ENCODE results near the gene RRAGC.

DNA sequence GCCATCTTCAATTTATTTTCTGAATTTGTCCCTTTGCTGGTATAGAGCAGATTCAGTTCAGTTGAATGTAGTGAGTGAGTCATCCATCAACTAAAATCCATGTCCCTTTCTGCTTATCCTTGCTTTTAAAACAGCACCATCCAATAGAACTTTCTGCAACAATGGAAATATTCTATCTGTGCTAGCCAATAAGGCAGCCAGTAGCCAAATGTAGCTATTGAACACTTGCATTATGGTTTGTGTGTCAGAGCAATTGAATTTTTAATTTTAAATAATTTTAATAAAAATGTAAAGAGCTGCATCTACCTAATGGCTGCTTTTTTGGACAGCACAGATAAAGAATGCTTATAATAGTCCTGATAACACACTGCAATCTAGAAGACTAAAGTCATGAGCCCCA lies 21.9 kb upstream of the RRAGC start, which contains the start of gene GJA9:
- TF ChIP-seq POLR2AphosphoS5 (IDR thresholded peaks at IDR 0.05) = no peak
- TF ChIP-seq, protein P1, sequence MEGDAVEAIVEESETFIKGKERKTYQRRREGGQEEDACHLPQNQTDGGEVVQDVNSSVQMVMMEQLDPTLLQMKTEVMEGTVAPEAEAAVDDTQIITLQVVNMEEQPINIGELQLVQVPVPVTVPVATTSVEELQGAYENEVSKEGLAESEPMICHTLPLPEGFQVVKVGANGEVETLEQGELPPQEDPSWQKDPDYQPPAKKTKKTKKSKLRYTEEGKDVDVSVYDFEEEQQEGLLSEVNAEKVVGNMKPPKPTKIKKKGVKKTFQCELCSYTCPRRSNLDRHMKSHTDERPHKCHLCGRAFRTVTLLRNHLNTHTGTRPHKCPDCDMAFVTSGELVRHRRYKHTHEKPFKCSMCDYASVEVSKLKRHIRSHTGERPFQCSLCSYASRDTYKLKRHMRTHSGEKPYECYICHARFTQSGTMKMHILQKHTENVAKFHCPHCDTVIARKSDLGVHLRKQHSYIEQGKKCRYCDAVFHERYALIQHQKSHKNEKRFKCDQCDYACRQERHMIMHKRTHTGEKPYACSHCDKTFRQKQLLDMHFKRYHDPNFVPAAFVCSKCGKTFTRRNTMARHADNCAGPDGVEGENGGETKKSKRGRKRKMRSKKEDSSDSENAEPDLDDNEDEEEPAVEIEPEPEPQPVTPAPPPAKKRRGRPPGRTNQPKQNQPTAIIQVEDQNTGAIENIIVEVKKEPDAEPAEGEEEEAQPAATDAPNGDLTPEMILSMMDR (IDR thresholded peaks at IDR 0.05) = no peak

Measured in prostate gland (tissue), 2 donors.